ENCODE data around the gene GPR161. TPM values are rescaled to one million over a fixed set of nuclear protein-coding genes. Genes with fewer than 3 reads are reported as not detected.

Gene GPR161
- total RNA-seq, 1 donor from 2014 or later = 11.5 TPM

DNA sequence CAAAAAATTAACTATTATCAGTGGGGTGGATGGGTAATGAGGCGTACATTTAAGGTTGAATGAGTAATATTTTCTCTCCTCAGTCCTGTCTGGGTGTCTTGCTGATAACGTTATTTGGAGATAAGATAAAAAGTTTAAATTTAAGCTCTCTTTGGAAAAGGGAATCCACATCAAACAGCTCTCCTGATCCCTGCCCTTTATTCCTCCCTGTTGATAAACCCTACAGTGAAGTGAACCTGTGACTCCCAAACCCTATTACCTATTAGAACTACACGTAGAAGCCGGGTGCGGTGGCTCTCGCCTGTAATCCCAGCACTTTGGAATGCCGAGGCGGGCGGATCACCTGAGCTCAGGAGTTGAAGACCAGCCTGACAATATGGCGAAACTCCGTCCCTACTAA is 9.9 kb upstream of the GPR161 start:
- no peak for DNase-seq

DNA sequence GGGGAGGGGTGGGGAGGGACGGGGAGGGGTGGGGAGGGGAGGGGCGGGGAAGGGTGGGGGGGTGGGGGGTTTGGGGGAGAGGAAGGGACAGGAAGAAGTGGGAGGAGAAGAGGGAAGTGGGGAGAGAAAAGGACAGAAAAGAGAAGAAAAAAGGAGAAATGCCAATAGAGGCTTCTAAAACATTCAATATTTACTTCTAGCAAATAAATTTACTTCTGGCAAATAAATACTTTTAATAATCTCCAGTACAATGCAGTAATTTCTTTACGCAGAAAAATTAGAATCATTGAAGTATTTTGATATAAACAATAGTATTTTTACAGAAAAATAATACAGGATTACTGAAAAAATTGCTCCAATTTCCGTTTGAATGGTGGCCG is 9.4 kb upstream of the GPR161 start:
- DNase-seq = no peak

DNA sequence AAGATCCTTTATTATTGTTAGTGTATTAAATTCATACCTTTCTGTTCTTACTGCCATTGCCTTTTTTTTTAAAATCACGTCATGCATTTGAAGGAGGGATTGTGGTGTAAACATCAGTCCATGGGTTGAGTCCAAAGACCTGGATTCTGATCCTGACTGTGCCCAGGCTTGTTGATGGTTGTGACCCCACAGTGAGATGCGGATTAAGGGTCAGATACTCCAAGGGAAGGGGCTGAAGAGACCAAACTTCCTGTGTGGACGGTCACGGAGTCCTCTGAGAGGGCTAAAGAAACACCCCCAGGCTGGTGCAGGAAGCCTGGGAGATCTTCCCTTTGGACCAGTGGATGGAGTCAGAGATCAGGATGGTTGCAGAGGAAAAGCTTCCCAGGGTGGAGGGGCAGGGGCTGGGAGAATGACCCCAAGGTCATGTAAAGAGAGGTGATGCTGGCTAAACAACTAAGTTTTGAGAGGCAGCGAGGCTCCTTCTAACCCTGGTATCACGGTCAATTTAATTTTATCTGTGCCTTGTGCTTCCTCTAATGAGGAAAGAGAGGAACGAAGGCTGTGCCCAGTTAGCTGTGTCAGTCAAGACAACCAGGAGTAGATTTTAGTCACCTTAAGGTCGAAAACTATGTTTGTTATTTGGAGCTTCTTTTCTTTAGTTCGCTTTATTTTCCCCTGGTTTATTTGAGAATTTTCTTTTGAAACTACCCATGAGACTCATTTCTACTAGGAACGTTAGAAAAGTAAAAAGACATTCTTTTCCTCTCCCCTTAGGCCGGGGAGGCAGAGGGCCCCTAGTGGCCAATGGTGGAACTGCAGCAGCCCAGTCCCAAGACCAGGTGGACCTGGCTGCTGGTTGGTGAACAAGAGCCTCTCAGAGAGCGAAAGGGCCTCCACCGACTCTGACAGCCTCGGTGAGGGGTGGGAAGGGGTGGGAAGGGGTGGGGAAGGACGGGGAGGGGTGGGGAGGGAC is 8.7 kb upstream of the GPR161 start:
- DNase-seq = peak; percentile 19

DNA sequence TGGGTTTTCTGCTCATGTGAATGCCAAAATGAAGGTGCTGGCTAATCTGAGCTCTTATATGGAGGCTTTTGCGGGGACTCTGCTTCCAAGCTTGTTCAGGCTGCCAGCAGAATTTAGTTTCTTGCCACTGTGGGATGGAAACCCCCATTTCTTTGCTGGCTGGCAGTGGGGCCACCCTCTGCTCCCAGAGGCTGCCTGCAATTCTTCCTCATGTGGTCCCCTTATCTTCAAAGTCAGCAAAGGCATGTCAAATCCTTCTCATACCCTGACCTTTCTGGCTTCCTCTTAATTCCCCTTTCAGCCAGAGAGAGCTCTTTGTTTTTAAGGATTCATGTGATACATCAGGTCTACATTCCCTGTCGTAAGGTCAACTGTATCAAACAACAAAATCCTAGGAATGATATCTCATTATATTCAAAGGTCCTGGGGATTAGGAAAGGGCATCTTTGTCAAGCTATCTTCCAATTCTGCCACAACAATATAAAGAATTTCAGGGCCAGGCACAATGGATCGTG is 5.2 kb upstream of the GPR161 start:
- no peak for DNase-seq

DNA sequence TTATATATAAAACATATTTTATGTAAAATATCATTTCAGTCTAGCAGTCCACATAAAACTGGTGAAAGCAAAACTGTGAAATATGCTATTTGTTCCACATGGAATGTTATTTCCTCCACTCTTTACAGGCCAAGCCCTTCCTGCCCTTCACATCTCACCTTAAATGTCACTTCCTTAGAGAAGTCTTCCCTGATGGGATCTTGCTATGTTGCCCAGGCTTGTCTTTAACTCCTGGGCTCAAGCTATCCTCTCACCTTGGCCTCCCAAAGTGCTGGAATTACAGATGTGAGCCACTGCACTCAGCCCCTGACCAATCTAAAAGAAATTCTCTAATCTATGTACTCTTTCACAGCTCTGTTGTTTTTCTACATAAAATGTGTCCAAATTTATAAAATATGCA is 2.3 kb upstream of the GPR161 start:
- DNase-seq = no peak

DNA sequence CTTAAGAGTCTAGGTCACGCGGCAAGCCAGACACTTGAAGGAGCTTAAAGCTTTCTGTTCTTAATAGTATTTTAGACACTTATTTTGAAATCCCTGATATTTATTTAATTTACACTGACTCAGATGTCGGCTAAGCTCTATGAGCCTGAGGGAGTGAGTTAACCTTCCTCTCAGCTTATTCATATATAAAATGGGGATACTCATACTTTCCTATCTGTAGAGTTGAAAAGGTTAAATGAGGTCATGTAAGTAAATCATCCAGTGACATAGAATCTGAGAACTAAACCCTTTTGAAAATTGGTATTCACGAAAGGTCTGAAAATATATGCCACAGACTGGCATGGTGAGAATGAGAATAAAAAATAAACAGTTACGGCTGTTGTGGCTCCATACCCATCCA is 1.4 kb upstream of the GPR161 start:
- no peak for DNase-seq

DNA sequence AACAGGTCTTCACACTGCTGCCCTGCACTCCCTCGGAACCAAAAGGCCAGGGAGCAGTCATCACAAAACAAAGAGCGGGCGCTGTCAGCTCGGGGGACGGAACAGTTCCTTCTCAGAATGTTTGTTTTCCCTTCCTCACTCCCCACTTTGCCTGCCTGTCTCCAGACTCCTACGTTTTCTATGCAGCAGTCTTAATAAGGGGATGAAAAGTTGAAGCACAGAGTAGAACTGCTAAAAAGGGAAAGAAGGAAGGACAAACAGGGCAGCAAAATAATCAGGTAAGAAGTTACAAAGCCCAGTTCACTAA is 738 bp upstream of the GPR161 start:
- DNase-seq = no peak

DNA sequence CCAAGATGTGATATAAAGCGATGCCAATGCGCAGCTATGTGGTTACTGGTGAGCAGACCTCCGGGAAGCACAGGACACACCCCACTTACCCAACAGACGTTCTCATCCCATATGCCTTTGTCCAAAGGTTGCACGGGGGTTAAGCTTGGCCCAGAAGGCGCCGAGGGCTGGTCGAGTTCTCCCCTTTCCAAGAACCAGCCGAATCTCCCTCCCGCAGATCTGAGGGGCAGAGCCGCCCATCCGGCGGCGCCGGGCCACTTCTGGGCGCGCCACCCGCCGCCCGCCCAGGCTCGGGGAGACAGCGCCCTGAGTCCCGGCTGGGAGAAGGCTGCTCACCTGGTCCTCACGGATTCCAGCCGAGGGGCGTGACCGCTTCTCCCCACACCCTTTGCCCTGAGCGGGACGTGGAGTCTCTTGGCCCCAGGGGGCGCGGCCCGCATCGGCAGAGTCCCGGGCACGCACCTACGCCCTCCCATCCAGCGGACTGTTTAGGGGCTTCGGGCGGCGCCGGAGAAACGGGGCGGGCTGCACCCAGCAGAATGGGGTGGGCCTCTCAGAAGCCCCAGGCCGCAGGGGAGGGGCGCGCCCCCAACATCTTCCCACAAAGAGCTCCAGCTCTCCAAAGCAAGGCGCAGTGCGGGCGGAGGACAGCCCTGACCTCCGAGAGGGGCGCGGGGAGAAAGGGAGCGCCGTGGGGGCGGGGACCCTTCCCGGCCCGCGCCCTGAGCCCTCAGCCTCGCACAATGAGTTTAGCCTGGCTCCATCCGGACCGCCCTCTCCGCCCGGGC is 615 bp downstream of the GPR161 start:
- no peak for DNase-seq

DNA sequence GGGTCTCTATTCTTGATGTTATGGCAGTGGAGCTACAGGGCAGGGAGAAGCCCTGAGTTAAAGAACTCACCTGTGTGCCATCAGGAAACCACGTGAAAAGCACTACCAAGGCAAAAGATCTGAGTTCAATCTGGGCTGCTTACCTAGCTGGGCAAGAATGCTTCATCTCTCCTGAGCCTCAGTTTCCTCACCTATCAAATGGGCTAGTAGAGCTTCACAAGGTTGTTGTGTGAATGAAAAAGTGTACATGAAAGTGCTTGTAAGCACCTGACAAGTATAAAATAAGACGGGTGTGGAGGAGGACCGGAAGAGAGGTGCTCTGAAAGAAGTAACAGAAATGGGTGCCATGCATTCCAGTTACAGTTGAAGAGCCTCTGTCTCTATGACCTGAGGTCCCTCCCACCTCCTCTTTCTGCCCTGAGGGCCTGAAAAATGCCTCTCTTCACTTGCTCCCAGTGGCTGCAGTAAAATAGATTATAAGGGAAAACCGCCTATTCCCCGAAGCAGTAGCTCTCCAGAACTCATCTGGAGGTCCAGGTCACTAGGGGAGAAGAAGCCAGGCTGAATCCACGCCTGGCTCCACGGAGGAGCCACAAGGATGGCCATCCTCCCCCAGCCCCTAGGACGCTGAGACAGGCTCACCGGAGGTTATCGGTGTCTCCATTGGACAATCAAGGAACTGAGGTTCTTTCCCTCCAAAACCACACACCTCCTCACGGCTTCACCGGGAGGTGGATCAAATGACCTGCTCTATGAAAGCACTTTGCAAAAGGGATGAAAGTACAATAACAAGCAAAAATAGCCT is 1.4 kb downstream of the GPR161 start:
- no peak for DNase-seq

DNA sequence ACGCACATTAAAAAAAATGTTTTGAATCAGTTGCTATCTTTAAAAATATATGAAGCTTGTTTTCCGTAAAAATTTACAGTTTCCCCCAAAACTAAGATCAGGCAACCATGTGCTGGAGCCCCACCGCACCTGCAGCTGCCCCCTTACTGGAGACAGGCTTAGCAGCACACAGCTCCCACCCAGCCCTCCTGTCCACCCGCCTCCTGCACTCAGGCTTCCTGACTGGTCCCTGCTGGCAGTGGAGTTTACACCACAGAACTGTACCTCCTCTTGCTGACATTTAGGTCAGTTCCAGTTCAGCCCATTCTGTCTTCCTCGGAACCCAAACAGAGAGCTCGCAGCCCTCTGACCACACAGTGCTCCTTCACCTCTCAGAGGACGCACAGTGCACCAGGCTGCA is 2.1 kb downstream of the GPR161 start:
- no peak for DNase-seq

DNA sequence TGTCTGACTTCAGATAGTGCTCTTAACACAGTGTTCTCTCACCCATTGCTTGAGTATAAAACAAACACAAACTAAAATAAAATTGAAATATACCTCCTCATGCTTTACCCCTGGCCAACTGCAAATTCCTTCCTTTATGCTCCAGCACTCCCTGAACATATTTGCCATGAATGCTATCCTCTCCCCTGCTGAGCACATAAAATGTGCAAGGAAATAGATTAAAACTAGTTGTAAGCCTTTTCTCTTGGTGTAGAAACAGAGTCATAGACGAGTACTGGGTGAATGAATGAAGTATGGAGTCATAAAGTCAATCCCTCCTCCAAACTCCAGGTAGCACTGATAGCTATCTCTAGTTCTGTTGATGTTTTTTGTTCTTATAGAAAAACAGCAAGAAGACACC is 2.6 kb downstream of the GPR161 start:
- no peak for DNase-seq

DNA sequence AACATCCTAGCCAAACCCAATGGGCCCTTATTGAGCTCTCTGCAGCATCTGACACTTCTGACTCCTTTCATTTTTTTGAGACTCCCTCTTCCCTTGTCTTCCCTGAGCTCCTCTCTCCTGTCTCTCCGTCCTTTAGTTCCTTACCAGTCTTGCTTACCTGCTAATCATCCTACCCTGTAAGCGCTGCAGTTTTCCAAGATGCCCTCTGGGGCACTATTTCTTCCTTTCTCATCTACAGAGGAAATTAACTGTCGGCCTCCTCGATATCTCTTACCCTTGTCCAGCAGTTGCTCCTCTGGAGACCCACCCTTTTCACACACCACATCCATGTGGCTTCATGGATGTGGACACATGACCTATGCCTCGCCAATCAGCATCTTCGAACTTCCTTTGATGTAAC is 6.8 kb downstream of the GPR161 start:
- DNase-seq = no peak

DNA sequence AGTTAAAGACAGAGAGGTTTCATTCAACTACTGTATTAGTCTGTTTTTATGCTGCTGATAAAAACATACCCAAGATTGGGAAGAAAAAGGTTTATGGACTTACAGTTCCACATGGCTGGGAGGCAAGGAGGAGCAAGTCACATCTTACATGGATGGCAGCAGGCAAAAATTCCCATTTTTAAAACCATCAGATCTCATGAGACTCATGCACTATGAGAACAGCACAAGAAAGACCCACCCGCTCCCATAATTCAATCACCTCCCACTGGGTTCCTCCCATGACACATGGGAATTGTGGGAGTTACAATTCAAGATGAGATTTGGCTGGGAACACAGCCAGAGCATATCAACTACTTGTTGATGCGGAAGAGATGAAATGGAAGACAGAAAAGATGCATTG is 9.2 kb downstream of the GPR161 start:
- no peak for DNase-seq

DNA sequence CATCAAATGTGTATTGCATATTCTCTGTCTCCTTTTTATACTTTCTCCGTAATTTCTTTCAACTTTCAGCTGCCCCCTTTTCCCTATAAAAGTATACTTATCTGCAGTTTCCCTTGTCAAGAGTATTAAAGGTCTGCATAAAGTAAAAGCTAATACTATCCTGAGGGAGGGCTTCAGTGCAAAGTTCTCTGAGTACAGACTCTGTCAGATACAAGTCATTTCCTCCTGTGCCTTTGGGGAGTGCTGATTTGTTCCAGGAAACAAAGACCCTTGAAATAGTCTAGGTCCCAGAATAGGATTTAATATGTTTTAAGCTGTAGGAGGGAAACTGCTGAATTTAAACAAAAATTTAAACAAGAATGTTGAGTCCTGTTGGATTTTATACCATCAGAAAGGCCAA is 11.7 kb downstream of the GPR161 start:
- no peak for DNase-seq

DNA sequence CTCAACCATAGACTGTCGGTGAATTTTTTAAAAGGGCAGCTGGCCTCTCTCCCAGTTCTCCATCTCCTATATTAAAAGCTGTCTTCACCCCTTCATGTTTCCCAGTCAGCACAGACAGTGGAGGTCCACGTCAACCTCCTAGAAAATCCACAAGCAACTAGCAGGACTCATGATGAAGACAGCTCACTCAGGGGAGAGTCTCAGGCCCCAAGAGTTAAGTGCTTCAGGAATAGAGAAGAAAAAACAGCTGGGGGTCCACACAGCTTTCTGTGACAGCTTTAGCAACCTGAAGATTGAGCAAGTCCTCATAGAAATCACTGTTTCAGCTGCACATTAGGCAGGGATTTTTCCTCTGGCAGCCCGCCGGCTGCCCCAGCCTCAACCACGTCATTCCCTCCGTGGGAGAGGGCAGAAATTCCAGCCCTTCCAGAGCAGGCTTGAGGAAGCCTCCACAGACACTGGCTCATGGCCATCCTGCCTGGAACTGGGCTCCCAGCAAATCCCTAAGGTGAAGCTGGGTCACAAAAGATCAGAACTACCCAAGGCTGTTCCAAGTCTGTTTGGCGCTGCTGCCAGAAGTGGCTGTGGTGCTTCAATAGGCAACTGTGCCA is 15.2 kb downstream of the GPR161 start:
- DNase-seq = peak; percentile 50

DNA sequence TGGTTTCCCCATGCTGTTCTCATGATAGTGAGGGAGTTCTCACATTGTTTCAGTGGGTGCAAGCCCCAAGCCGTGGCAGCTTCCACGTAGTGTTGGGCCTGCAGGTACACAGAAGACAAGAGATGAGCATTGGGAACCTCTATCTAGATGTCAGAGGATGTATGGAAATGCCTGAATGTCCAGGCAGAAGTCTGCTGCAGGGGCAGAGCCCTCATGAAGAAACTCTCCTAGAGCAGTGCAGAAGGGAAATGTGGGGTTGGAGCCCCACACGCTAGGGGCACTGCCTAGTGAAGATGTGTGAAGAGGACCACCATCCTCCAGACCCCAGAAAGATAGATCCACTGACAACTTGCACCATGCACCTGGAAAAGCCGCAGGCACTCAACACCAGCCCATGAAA is 17.0 kb downstream of the GPR161 start:
- DNase-seq = no peak

DNA sequence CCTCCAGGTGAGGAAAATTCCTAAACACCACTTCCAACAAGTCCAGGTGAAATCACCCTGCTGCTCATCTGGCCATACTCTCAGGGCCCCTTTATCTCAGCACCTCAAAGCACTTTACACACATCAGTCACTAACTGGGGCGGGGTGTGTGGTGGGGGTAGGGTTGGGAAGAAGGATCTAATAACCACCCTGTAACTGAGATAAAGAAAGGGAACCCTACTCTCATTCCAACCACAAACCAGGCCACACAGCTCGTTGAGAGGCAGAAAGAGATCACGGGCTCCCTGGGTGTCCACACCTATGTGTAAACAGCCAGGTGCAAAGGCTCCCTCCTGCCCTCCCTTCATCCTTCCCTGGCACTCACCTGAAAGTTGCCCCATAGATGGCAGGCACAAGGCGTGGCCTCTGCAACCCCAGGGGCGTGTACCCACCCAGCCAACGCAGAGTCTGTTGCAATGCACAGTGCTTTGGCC is 20.4 kb downstream of the GPR161 start:
- no peak for DNase-seq

DNA sequence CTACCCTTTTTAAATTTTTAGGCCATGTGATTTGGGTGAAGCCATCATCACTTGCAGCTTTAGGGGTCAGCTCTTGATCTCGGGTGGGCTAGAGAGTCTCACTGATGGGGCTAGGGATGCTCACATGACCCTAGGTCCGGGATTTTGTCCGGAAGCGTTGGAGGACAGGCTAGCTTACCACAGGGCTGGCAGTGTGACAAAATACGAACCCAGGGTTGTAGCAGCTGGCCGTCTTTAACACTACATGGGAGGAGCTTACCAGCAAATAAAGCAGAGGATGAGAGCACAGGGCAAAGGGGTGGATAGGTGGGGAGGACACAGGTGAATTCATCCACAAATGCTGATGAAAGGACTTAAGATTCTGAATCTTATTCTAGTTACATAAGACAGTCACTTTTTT is 21.9 kb downstream of the GPR161 start:
- DNase-seq = no peak

DNA sequence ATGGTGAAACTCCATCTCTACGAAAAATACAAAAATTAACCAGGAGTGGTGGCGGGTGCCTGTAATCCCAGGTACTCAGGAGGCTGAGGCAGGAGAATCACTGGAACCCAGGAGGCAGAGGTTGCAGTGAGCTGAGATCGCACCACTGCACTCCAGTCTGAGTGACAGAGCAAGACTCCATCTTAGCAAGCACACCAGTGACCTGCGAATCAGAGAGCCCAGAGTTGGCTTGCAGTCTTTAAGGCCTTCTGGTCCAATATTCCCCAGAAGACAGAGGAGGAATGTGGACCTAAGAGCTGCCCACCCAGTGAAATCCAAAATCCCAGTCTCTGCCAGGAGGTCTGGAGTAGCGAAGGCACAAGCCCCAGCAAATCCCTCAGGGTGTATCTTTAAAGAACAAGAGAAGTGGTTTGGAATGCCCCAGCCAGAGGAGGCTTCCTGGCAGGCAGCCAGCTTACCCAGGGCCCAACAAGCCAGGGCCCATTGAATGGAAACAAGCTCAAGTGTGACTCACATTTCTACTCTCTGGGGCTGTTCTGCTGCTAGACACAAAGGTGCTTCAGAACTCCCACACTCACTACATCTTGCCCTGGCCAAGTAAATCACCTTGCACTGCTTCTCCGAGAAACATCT is 23.9 kb downstream of the GPR161 start:
- DNase-seq = no peak

DNA sequence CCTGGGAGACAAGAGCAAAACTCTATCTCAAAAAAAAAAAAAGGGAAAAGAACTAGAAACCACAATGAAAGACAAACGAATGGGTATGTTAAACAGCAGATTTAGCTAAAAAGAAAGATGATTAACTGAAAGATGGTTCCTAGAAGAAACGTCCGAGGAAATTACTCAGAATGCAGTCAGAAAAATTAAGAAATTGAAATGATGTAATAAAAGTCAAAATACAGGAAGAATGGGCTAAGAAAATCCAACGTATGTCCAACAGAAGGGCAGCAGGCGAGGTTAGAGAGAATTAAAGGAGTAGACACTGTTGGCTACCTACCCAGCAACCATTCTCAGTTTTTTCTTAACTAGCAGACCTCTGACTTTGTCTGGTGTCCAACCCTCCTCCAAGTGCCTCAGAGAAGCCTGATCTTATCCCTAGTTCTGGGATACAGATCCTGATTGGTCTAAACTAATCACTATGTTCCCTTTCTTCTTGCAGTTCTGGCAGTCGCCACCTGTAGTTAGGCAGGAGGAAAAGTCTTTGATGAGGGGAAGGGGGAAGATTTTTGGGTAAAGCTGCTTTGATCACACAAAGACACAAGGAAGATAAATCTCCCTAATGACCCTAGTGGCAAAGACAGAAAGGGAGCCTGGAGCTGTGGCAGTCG is 25.7 kb downstream of the GPR161 start:
- DNase-seq = no peak

DNA sequence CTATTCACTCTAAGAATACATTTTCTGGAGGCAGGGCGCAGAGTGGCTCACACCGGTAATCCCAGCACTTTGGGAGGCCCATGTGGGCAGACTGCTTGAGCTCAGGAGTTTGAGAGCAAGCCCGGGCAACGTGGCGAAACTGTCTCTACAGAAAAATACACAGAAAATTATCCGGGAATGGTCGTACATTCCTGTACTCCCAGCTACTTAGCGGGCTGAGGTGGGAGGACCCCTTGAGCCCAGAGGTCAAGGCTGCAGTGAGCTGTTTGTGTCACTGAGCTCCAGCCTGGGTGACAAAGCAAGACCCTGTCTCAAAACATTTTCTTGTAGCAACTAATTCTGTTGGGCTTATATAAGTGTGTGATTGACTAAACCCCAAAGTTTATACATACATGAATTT is 30.5 kb downstream of the GPR161 start:
- no peak for DNase-seq

All from skin of body (tissue), 2 donors.